Psoas muscle (tissue), 8 donors: Measurements from ENCODE around the gene SH2D4B. TPM values are rescaled to one million over a fixed set of nuclear protein-coding genes. Genes with fewer than 3 reads are reported as not detected.

ENCODE experiments used
- ATAC-seq, 4 donors: fragments of 200-7000 bp; cut with Tn5 transposase; one replicate each; pipeline ENCODE4 v1.9.1; 2020; ENCODE audit warnings: moderate library complexity in 3 of 4, mild to moderate bottlenecking in 2 of 4
- DNase-seq, 2 donors: peaks; one replicate each; pipeline ENCODE4 v3.0.0-alpha.2; 2020
- H3K27ac ChIP-seq: fragments of 200-600 bp; one replicate; pipeline ENCODE4 v1.8.0; 2022
- H3K27me3 ChIP-seq, 3 donors: fragments of 200-600 bp in 1 of 3; one replicate each; pipeline versions ENCODE4 v1.6.1 to v1.8.0; 2013 to 2022; ENCODE audit warnings: low read length in 2 of 3, mild to moderate bottlenecking in 2 of 3, moderate library complexity in 1 of 3; ENCODE audit not compliant: insufficient read depth in 3 of 3
- H3K36me3 ChIP-seq, 2 donors: fragments of 200-600 bp in 1 of 2; one replicate each; pipeline versions ENCODE4 v1.6.1 to v1.8.0; 2013 to 2022; ENCODE audit warnings: low read depth in 1 of 2, mild to moderate bottlenecking in 1 of 2, moderate library complexity in 1 of 2; ENCODE audit not compliant: insufficient read depth in 1 of 2
- H3K4me1 ChIP-seq: fragments of 200-600 bp; one replicate; pipeline ENCODE4 v1.8.0; 2022
- H3K4me3 ChIP-seq: fragments of 200-600 bp; one replicate; pipeline ENCODE4 v1.8.0; 2022; ENCODE audit warnings: mild to moderate bottlenecking
- H3K9me3 ChIP-seq: fragments of 200-600 bp; one replicate; pipeline ENCODE4 v1.8.0; 2022
- WGBS, 3 donors: extraction: QIAGEN DNeasy Blood & Tissue Kit; methylation state at CpG; one replicate each; pipeline versions ENCODE4 v1.1.6 to v1.1.7; 2013; 5-methylcytosine and 5-hydroxymethylcytosine counted together
- intact Hi-C, 2 donors: fragments of 100-400 bp; cut with DNase I; formaldehyde crosslinking; loops; one replicate each; pipeline versions ENCODE4 v1.11.0 to v1.14.2; 2022
- polyA plus RNA-seq, 3 donors: library from polyadenylated mRNA; stranded (reverse); fragments of 200-250 nt; gene quantifications; one replicate each; pipeline ENCODE4 v1.2.3, GENCODE V29; 2013
- total RNA-seq, 4 donors: library from RNA; stranded (reverse); fragmentation: NEBNext Ultra II Directional in 2 of 4; extraction: Animal tissue kit (Norgen Biotek cat#: 25700) in 2 of 4; gene quantifications; one replicate each; pipeline versions ENCODE4 v1.2.1 to v1.2.4, GENCODE V29; 2021 to 2023
- TF ChIP-seq, protein P1 (sequence below): fragments of 200-600 bp; IDR thresholded peaks from one replicate; pipeline ENCODE4 v1.8.0; 2022; ENCODE audit warnings: antibody characterized with exemption
- donor health status: healthy with polysubstance abuse.
- donor health status: DM: no; HTN: no; CAD: no; lungs with moderate emphysema.
- donor health status: Bipolar disorder and iron deficiency.
- donor health status: healthy.
- donor health status: DM: yes; HTN: yes; CAD: no.
- donor health status: DM: no; HTN: no; CAD: no.
- donor health status: DM: no; HTN: no; CAD: no.
- donor health status: DM: yes; HTN: yes; CAD: no.

Gene SH2D4B
- total and polyA plus RNA-seq, 7 donors = 0.01 TPM; not detected in 6

DNA sequence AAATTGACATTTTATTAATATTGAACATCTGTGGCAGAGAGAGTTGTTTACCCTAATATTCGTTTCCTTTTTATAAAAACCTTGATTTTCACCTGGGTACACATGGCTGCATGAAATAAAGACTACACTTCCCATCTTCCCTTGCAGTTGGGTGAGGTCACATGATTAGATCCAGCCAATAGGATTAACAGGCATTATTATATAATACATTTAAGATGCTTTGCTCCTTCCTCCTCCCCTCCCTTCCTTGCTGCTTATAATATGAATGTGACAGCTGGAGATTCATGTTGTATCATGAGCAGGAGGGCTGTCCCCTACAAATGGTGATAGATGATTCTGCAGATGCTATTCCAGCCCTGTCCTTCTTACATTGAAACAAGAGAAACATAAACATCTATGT is 146.6 kb downstream of the SH2D4B start:
- H3K27me3 ChIP-seq = no peaks in the 10 kb centered on the region
- no peak for DNase-seq
- no peaks in the 10 kb centered on the region for H3K9me3 ChIP-seq
- no peak for ATAC-seq
- no peaks in the 10 kb centered on the region for H3K36me3 ChIP-seq
- H3K27ac ChIP-seq = no peak overlapping the region
- 43 to 50% (median 49%) methylated on average over 1 of the region's 1 CpG for WGBS, 3 donors
- no peaks in the 10 kb centered on the region for H3K4me1 ChIP-seq
- no peak overlapping the region for H3K4me3 ChIP-seq
- intact Hi-C loops = no loop called here
- TF ChIP-seq, protein P1, sequence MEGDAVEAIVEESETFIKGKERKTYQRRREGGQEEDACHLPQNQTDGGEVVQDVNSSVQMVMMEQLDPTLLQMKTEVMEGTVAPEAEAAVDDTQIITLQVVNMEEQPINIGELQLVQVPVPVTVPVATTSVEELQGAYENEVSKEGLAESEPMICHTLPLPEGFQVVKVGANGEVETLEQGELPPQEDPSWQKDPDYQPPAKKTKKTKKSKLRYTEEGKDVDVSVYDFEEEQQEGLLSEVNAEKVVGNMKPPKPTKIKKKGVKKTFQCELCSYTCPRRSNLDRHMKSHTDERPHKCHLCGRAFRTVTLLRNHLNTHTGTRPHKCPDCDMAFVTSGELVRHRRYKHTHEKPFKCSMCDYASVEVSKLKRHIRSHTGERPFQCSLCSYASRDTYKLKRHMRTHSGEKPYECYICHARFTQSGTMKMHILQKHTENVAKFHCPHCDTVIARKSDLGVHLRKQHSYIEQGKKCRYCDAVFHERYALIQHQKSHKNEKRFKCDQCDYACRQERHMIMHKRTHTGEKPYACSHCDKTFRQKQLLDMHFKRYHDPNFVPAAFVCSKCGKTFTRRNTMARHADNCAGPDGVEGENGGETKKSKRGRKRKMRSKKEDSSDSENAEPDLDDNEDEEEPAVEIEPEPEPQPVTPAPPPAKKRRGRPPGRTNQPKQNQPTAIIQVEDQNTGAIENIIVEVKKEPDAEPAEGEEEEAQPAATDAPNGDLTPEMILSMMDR = no peak

DNA sequence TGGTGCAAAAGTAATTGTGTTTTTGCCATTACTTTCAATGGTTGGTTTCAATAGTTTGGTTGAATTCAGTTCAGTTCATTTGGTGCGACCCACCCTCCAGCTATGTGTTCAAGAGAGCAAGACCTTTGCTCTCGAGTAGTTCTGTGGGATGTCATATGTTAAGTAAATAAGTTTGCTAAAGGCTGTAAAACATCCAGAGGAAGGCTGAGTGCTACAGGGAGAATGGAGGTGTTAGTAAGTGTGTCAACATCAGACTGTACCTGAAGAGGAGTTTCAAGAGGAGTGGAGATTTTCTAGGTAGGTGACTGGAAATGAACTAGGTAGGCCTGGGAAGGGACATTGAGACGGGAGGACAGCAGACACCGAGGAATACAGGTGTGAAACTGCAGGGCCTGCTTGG is 147.7 kb downstream of the SH2D4B start:
- H3K36me3 ChIP-seq = no peaks in the 10 kb centered on the region
- 80 to 90% (median 80%) methylated on average over 4 of the region's 4 CpGs for WGBS, 3 donors
- DNase-seq (no peak), ATAC-seq (no peak)
- no peaks in the 10 kb centered on the region for H3K9me3 ChIP-seq
- H3K27ac ChIP-seq = no peak overlapping the region
- no peak overlapping the region for H3K4me3 ChIP-seq
- H3K4me1 ChIP-seq = no peaks in the 10 kb centered on the region
- TF ChIP-seq, protein P1 = no peak
- H3K27me3 ChIP-seq = no peaks in the 10 kb centered on the region
- intact Hi-C loops = no loop called here

DNA sequence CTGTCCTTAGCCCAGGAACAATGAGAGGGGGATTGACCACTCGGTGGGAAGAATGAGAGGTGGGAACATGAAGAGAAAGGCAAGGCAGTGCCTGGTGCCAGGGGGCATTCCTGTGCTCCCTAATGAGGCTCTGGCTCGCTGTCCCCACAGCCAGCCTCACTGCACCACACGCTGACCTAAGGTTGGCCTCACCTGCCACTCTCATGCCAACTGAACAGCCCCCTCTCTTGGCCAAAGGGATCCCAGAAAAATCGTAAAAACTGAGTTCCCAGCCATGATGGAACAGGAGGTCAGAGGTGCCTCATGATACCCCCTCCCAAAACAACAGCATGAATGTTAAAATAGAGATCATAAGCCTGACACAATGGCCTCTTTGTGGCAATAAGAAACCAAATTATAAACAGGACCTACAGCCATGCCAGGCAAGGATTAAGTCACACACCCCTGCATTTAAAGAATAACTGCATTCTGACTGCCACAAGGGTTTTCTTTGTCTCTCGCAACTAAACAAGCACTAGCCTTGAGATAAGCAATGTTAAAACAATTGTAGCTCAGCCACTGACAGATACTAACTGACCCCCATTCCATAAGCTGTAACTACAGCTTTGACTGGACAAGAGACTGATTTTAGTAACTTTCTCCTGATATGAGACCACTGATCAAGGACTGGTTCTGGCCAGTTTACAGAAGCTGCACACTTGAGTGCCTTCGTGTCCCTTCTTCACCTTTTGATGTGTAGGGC is 149.2 kb downstream of the SH2D4B start:
- Histone ChIP-seq H3K4me3 (no peak overlapping the region), H3K9me3 (no peaks in the 10 kb centered on the region), H3K36me3 (no peaks in the 10 kb centered on the region), H3K4me1 (no peaks in the 10 kb centered on the region), H3K27ac (no peak overlapping the region), H3K27me3 (no peaks in the 10 kb centered on the region)
- TF ChIP-seq, protein P1 = no peak
- 64 to 75% (median 69%) methylated on average over 6 of the region's 6 CpGs for WGBS, 3 donors
- ATAC-seq (no peak), DNase-seq (no peak)
- intact Hi-C loops = no loop called here

DNA sequence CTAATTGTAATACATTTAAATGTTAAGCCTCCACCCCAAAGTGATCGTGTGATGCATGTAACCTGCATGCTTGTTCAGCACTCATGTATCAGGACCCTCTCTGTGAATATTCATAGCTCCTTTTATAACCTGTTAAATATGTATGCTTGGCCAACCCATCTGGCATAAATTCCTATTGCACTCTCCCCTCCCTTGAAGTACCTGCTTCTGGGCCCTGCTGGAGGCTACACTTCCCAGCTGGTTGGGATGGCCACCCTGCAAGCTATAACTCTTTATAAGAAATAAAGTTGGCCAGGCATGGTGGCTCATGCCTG is 149.7 kb downstream of the SH2D4B start:
- TF ChIP-seq, protein P1 = no peak
- WGBS, 3 donors = 82 to 90% (median 90%) methylated on average over 1 of the region's 1 CpG
- DNase-seq = no peak
- no peaks in the 10 kb centered on the region for H3K27me3 ChIP-seq
- no peak for ATAC-seq
- no peaks in the 10 kb centered on the region for H3K4me1 ChIP-seq
- intact Hi-C loops = no loop called here
- no peak overlapping the region for H3K4me3 ChIP-seq
- no peaks in the 10 kb centered on the region for H3K36me3 ChIP-seq
- H3K27ac ChIP-seq = no peak overlapping the region
- H3K9me3 ChIP-seq = no peaks in the 10 kb centered on the region

DNA sequence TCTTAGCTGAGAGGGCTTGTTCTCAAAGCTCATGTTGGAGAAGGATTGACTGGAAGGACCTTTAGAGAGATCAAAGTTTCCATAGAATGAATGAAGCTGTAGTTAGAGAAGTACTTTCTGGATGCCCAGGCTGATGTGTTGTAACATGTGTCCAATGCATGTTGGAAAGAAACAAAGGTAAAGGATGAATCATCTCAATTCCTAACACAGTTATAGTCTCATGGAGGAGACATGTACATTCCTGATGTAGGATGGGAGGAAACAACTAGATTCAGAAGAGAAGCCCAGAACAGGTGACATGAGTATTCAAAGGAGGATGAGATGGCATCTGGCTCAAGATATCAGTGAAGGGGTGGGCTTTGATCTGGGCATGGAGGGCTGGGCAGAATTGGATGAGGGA is 152.7 kb downstream of the SH2D4B start:
- TF ChIP-seq, protein P1 = no peak
- Histone ChIP-seq H3K4me3 (no peak overlapping the region), H3K27me3 (no peaks in the 10 kb centered on the region), H3K36me3 (no peaks in the 10 kb centered on the region), H3K27ac (no peak overlapping the region), H3K4me1 (no peaks in the 10 kb centered on the region), H3K9me3 (no peaks in the 10 kb centered on the region)
- no peak for DNase-seq
- no peak for ATAC-seq
- intact Hi-C loops = loop anchor here in 1 of 2 donors (10.0 kb wide), 1 partner anchor 234 kb away; no protein-coding TSS in a partner anchor
